SU-DHL-6 (cell line): ENCODE data around the gene COL23A1.

Experiments used
- H2AFZ ChIP-seq: fragments of 200-600 bp; sonication (generic); 2 replicates; pipeline ENCODE4 v1.6.1; 2014; ENCODE audit warnings: low read depth, mild to moderate bottlenecking, moderate library complexity, mixed read lengths, antibody characterized with exemption, low read length; ENCODE audit not compliant: severe bottlenecking
- H3F3A ChIP-seq: fragments of 200-600 bp; shearing (Covaris generic); 2 replicates; pipeline ENCODE4 v1.6.0; 2016; ENCODE audit warnings: antibody characterized with exemption, mild to moderate bottlenecking; ENCODE audit not compliant: insufficient read depth
- H3K27ac ChIP-seq: fragments of 200-600 bp; sonication (generic); 2 replicates; pipeline ENCODE4 v1.5.1; 2016; ENCODE audit warnings: low read depth, mild to moderate bottlenecking, low read length, moderate library complexity, mixed read lengths
- H3K27me3 ChIP-seq: fragments of 200-600 bp; sonication (generic), shearing (Covaris generic); 2 replicates; pipeline ENCODE4 v1.6.0; 2014; ENCODE audit warnings: mild to moderate bottlenecking, low read length
- H3K36me3 ChIP-seq: fragments of 200-600 bp; sonication (generic); 2 replicates; pipeline ENCODE4 v1.6.1; 2014; ENCODE audit warnings: mild to moderate bottlenecking, low read length, mixed read lengths
- H3K4me2 ChIP-seq: fragments of 300-600, 200-600 bp; shearing (Covaris generic), sonication (generic); 2 replicates; pipeline ENCODE4 v1.6.0; 2014; ENCODE audit warnings: low read length, low read depth, mild to moderate bottlenecking; ENCODE audit not compliant: poor library complexity, severe bottlenecking
- H3K4me3 ChIP-seq: fragments of 200-600 bp; sonication (generic); 2 replicates; pipeline ENCODE4 v1.5.1; 2014; ENCODE audit warnings: antibody characterized with exemption, low read length, mild to moderate bottlenecking, mixed read lengths; ENCODE audit not compliant: insufficient read depth, poor library complexity, severe bottlenecking
- H3K79me2 ChIP-seq: fragments of 200-600 bp; sonication (generic); 2 replicates; pipeline ENCODE4 v1.6.1; 2014; ENCODE audit warnings: mild to moderate bottlenecking, low read length, moderate library complexity; ENCODE audit not compliant: insufficient read depth
- H3K9ac ChIP-seq: fragments of 200-600 bp; sonication (generic); 2 replicates; pipeline ENCODE4 v1.7.0; 2014; ENCODE audit warnings: mild to moderate bottlenecking, low read length
- H3K9me2 ChIP-seq: fragments of 200-600 bp; sonication (generic); replicated peaks from 2 replicates; pipeline ENCODE4 v1.6.1; 2014; ENCODE audit warnings: low read length; ENCODE audit not compliant: insufficient read depth
- H3K9me3 ChIP-seq: fragments of 200-600 bp; sonication (generic); 2 replicates; pipeline ENCODE4 v1.6.1; 2014; ENCODE audit warnings: low read length, mixed read lengths; ENCODE audit not compliant: insufficient read depth
- H4K20me1 ChIP-seq: fragments of 200-600 bp; sonication (generic); 2 replicates; pipeline ENCODE4 v1.6.1; 2014; ENCODE audit warnings: low read depth, mild to moderate bottlenecking, antibody characterized with exemption, low read length, moderate library complexity, mixed read lengths
- CTCF ChIP-seq: fragments of 200-600 bp; sonication (generic); IDR thresholded peaks from one replicate; pipeline ENCODE4 v1.5.1; 2017; ENCODE audit warnings: antibody characterized with exemption, mild to moderate bottlenecking, low read length, moderate library complexity; ENCODE audit not compliant: insufficient read depth, poor library complexity, severe bottlenecking
- EZH2phosphoT487 ChIP-seq: fragments of 200-600 bp; sonication (generic), shearing (Covaris generic); conservative IDR thresholded peaks from 2 replicates; pipeline ENCODE4 v1.6.1; 2018; ENCODE audit warnings: mild to moderate bottlenecking, antibody characterized with exemption, low read length, moderate library complexity, mixed read lengths

COL23A1 gene

DNA sequence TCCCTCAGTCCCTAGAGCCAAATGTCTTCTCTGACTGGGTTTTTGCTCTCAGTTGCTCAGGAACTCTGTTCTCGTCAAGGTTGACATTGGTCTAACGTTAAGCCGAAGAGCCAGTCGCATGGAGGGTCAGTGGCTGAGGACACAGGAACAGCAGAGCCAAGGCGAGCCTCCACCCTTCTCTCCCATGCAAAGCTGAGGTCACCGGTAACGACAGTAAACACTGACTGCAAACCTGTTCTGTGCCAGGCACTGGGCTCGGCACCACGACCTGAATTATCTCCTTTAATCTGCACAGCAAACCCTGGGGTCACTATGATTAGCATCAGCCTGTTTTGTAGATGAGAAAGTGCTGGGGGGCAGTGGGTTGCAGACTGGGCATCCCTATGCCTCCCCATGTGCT, 171.0 kb downstream of the COL23A1 start:
- Histone ChIP-seq H3K27me3 (no peaks in the 10 kb centered on the region), H3K79me2 (no peaks in the 10 kb centered on the region), H3K4me2 (no peak overlapping the region), H4K20me1 (no peaks in the 10 kb centered on the region), H2AFZ (no peak overlapping the region), H3K27ac (no peak overlapping the region), H3K4me3 (no peak overlapping the region), H3F3A (no peaks in the 10 kb centered on the region), H3K9me2 (no peaks in the 10 kb centered on the region), H3K9ac (no peak overlapping the region), H3K9me3 (no peaks in the 10 kb centered on the region), H3K36me3 (no peaks in the 10 kb centered on the region)
- no peak for TF ChIP-seq EZH2phosphoT487
- no peak for TF ChIP-seq CTCF

DNA sequence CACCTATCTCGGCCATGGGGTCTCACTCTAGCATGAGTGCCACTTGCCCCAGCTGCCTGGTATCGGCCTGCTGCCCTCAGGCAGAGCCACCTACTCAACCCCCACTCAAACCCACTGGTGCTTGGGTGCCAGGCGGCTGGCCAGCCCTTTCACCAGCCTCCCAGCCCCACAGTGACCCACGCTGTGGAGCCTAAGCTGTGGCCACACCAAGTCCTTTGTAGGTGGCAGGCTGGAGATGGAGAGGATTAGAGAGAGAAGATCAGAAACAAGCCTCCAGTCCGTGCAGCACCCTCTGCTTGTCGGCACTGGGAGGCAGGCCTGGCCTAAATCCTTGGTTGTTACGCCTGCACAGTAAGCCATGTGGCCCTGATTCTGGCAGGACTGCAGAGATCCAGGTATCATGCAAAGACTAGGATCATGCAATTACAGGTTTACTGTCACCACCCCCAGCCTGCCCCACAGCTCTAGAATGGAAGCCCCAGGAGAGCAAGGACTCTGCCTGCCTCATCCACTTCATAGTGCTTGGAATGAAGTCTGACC, 171.7 kb downstream of the COL23A1 start:
- Histone ChIP-seq H3K9ac (no peak overlapping the region), H3K4me2 (no peak overlapping the region), H2AFZ (no peak overlapping the region), H3K27me3 (no peaks in the 10 kb centered on the region), H3K79me2 (no peaks in the 10 kb centered on the region), H3K27ac (no peak overlapping the region), H3K9me2 (no peaks in the 10 kb centered on the region), H3F3A (no peaks in the 10 kb centered on the region), H3K36me3 (no peaks in the 10 kb centered on the region), H4K20me1 (no peaks in the 10 kb centered on the region), H3K4me3 (no peak overlapping the region), H3K9me3 (no peaks in the 10 kb centered on the region)
- no peak for TF ChIP-seq CTCF
- TF ChIP-seq EZH2phosphoT487: no peak

DNA sequence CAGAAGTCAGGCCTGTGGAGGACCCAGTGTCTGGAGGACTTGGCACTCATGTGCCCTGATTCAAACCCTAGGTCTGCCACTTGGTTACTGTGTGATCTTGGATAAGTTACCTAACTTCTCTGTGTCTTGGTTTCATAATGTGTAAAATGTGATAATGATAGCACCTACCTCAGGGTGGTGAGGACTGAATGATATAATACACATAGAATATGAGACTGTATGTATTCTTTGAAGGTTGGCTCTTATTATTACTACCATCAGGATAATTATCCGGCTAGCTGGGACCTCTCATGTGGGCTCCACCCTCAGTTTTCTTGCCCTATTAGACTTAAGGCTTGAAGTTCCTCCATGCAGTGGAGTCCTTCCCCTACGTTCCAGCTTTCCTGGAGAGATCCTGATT, 172.2 kb downstream of the COL23A1 start:
- H3K79me2 ChIP-seq: no peaks in the 10 kb centered on the region

More for the DNA sequence above, 172.2 kb downstream of the COL23A1 start:
- H3K4me2 ChIP-seq: no peak overlapping the region
- H4K20me1 ChIP-seq: no peaks in the 10 kb centered on the region
- no peaks in the 10 kb centered on the region for H3K9me3 ChIP-seq
- H3K36me3 ChIP-seq: no peaks in the 10 kb centered on the region
- H3F3A ChIP-seq: no peaks in the 10 kb centered on the region
- H3K27me3 ChIP-seq: no peaks in the 10 kb centered on the region
- H3K4me3 ChIP-seq: no peak overlapping the region
- H3K9me2 ChIP-seq: no peaks in the 10 kb centered on the region
- no peak overlapping the region for H3K9ac ChIP-seq
- H2AFZ ChIP-seq: no peak overlapping the region
- no peak for TF ChIP-seq CTCF
- no peak for TF ChIP-seq EZH2phosphoT487
- no peak overlapping the region for H3K27ac ChIP-seq
